ENCODE data around the gene AASDHPPT.
A peak's percentile ranks its signal among the peaks of the same experiment; 100 is the strongest.

Gene AASDHPPT

DNA sequence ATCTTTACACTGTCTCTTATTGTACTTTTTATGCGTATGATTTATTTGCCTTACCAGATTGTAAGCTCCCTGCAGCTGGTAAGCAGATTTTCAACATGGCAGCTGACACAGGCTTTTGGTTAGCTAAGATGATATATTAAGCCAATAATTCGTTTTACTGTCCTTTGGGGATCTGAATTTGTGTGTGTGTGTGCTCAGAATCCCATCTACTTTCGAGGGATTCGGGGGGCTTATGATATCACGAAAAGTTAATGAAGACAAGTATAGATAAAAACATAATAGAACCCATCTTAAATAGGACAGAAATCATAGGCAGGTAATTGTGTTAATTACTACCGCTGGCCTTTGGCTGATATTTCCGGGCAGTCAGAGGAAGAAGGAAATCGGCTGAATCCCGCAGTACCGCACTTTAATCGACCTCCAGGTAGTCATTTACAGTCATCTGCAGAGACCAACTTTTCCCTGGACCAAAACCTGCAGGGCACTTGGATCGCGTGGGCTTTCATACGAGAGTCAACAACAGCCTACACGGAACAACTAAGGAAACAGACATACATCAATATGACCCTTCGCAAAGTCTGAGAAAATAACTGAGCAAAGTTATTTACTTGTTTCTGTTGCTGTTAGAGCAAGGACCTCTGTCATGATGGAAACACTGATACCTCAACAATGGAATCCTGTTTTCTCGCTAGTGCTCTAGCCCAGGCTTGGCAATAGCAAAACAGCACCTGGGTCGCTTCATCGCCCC lies 1.1 kb upstream of the AASDHPPT start:
- DNase-seq (ENCODE audit: extremely low read depth, insufficient read length) = no peak
- TF ChIP-seq, protein P1, sequence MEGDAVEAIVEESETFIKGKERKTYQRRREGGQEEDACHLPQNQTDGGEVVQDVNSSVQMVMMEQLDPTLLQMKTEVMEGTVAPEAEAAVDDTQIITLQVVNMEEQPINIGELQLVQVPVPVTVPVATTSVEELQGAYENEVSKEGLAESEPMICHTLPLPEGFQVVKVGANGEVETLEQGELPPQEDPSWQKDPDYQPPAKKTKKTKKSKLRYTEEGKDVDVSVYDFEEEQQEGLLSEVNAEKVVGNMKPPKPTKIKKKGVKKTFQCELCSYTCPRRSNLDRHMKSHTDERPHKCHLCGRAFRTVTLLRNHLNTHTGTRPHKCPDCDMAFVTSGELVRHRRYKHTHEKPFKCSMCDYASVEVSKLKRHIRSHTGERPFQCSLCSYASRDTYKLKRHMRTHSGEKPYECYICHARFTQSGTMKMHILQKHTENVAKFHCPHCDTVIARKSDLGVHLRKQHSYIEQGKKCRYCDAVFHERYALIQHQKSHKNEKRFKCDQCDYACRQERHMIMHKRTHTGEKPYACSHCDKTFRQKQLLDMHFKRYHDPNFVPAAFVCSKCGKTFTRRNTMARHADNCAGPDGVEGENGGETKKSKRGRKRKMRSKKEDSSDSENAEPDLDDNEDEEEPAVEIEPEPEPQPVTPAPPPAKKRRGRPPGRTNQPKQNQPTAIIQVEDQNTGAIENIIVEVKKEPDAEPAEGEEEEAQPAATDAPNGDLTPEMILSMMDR (IDR thresholded peaks at IDR 0.05; ENCODE audit: insufficient read depth, low read length, poor library complexity, severe bottlenecking) = no peak
- peak overlapping the region; percentile 86 for H3K4me3 ChIP-seq (replicated peaks; ENCODE audit: low read depth, low read length)
- H3K27me3 ChIP-seq (replicated peaks; ENCODE audit: control insufficient read depth, insufficient read depth, low read length) = no peaks in the 10 kb centered on the region
- no peaks in the 10 kb centered on the region for H3K36me3 ChIP-seq (ENCODE audit: control insufficient read depth, insufficient read depth, low read length)

DNA sequence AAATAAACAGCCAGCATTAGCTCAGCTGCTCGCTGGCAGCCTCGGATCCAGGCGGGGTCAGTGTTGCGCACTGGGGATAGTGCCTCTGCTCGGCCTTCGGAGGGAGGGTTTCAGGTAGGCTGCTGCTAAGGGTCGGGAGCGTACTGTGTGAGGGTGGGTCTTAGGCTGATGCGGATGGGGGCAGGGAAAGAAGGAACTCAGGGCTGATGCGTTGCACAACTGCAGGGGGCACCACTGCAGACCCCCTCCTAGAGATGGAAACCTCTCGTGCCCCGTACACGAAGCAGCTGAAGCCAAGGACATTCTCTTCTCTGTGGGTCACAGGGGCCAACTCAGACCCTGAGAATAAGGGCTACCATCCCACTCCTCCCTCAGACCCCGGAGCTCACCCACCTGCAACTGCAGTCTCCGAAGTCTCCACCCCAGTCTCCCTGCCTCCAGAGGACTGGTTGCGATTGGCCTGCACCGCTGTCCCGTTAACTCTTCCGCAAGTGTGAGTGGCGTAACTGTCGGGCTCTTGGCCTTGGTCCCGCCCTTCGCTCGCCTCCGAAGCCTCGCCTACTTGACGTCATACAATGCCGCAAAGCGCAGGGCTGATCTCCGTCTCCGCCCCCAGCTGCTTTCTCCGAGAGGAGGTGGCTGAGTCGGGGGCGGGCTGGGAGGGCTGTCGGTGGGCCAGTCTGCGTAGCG lies 398 bp upstream of the AASDHPPT start, which contains the start of gene KBTBD3:
Gene KBTBD3 (minus strand): TSS at position 429 of the 690 bp plus-strand sequence. CDS start 18,250 bp downstream, outside the sequence.
- Histone ChIP-seq H3K4me3 (replicated peaks; ENCODE audit: low read depth, low read length) (peak within 1 kb of the TSS; percentile 86), H3K36me3 (ENCODE audit: control insufficient read depth, insufficient read depth, low read length) (no peaks in the 10 kb centered on the region), H3K27me3 (replicated peaks; ENCODE audit: control insufficient read depth, insufficient read depth, low read length) (no peaks in the 10 kb centered on the region)
- peak; percentile 97 for DNase-seq (ENCODE audit: extremely low read depth, insufficient read length)
- TF ChIP-seq, protein P1 (IDR thresholded peaks at IDR 0.05; ENCODE audit: insufficient read depth, low read length, poor library complexity, severe bottlenecking) = peak; percentile 76

DNA sequence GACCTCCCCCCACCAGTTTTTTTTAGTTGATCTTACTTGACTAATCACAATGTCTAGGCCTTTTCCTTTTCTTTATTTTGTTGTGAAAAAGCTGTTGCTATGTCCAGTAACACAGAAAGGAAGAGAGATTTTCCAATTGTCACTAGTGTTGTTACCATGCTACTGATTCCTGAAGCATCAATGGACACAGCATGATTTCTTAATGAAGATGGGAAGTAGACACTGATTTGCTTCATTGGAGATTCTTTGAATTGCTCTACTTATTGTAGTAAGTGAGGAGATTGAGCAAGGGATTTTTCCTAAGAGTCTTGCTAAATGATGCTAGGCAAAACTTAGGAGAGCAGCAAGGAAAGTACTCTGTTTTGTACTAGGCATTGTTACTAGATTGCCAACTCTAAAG lies 4.6 kb downstream of the AASDHPPT start:
- DNase-seq (ENCODE audit: extremely low read depth, insufficient read length) = no peak
- Histone ChIP-seq H3K27me3 (replicated peaks; ENCODE audit: control insufficient read depth, insufficient read depth, low read length) (no peaks in the 10 kb centered on the region), H3K4me3 (replicated peaks; ENCODE audit: low read depth, low read length) (no peak overlapping the region), H3K36me3 (ENCODE audit: control insufficient read depth, insufficient read depth, low read length) (no peaks in the 10 kb centered on the region)
- TF ChIP-seq, protein P1 (IDR thresholded peaks at IDR 0.05; ENCODE audit: insufficient read depth, low read length, poor library complexity, severe bottlenecking) = no peak

DNA sequence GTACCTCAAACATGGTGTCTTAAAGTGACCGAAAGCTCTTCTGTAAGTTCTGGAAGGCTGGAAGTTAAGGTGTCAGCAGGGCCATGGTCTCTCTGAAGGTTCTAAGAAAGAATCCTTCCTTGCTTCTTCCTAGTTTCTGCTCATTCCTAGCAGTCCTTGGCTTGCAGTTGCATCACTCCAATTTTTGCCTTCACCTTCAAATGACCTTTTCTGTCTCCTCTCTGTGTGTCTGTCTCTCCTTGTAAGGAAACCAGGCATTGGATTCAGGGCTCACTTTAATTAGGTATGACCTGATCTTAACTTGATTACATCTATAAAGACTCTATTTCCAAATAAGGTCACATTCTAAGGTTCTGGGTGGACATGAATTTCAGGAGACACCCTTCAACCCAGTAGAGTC lies 8.7 kb downstream of the AASDHPPT start:
- Histone ChIP-seq H3K4me3 (replicated peaks; ENCODE audit: low read depth, low read length) (no peak overlapping the region), H3K36me3 (ENCODE audit: control insufficient read depth, insufficient read depth, low read length) (no peaks in the 10 kb centered on the region), H3K27me3 (replicated peaks; ENCODE audit: control insufficient read depth, insufficient read depth, low read length) (no peaks in the 10 kb centered on the region)
- TF ChIP-seq, protein P1 (IDR thresholded peaks at IDR 0.05; ENCODE audit: insufficient read depth, low read length, poor library complexity, severe bottlenecking) = no peak
- DNase-seq (ENCODE audit: extremely low read depth, insufficient read length) = no peak

DNA sequence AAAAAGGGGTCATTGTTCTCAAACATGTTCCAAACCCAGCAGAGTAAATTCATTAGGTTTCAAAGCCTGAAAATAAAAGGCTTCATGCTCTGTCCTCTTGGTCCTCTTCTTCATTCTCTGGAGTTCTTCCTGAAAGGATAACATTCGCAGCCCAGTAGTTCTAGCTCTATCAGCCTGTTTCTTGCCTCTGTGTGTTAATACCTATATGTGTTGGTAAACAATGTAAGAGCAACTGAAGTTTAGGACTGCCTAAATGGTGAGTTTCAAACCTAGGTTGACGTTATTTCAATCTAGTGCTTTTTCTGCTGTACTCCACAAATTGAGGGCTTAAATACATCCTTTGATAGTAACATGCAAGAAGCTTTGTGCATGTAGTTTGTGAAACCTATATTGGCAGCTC lies 9.4 kb downstream of the AASDHPPT start:
- no peak overlapping the region for H3K4me3 ChIP-seq (replicated peaks; ENCODE audit: low read depth, low read length)
- H3K36me3 ChIP-seq (ENCODE audit: control insufficient read depth, insufficient read depth, low read length) = no peaks in the 10 kb centered on the region
- TF ChIP-seq, protein P1 (IDR thresholded peaks at IDR 0.05; ENCODE audit: insufficient read depth, low read length, poor library complexity, severe bottlenecking) = no peak
- DNase-seq (ENCODE audit: extremely low read depth, insufficient read length) = no peak
- no peaks in the 10 kb centered on the region for H3K27me3 ChIP-seq (replicated peaks; ENCODE audit: control insufficient read depth, insufficient read depth, low read length)
